ENCODE data around the gene PCP4.

Gene PCP4

GRCh38 chr21:39900911-39901310 is 33.7 kb downstream of the PCP4 start:
- Histone ChIP-seq H3K4ac (ENCODE audit: low read depth, low read length) (no peak overlapping the region), H3K18ac (ENCODE audit: low read length) (no peak overlapping the region), H4K8ac (ENCODE audit: low read depth, low read length) (no peak overlapping the region), H3K79me1 (ENCODE audit: low read length) (no peaks in the 10 kb centered on the region), H2BK15ac (replicated peaks; ENCODE audit: low read depth) (no peak overlapping the region), H2BK5ac (ENCODE audit: low read length) (no peak overlapping the region), H3K4me3 (ENCODE audit: low read length) (no peak overlapping the region), H4K5ac (ENCODE audit: low read length) (no peak overlapping the region), H3K23ac (ENCODE audit: low read length) (no peak overlapping the region), H3K27ac (ENCODE audit: low read depth, low read length) (no peak overlapping the region), H3K36me3 (ENCODE audit: control insufficient read depth, insufficient read depth, low read length) (no peaks in the 10 kb centered on the region), H3K4me1 (ENCODE audit: control insufficient read depth, low read depth, low read length) (no peaks in the 10 kb centered on the region), H3K9ac (ENCODE audit: low read length) (no peak overlapping the region), H3K4me2 (ENCODE audit: low read length) (no peak overlapping the region), H2AK5ac (ENCODE audit: low read length) (no peak overlapping the region), H3K27me3 (ENCODE audit: insufficient read depth, low read length, poor library complexity) (no peaks in the 10 kb centered on the region), H2BK120ac (ENCODE audit: low read depth, low read length) (no peak overlapping the region), H3K56ac (ENCODE audit: low read length) (no peak overlapping the region), H3K79me2 (ENCODE audit: control insufficient read depth, insufficient read depth, low read length) (no peaks in the 10 kb centered on the region)
- no peak for DNase-seq

DNA sequence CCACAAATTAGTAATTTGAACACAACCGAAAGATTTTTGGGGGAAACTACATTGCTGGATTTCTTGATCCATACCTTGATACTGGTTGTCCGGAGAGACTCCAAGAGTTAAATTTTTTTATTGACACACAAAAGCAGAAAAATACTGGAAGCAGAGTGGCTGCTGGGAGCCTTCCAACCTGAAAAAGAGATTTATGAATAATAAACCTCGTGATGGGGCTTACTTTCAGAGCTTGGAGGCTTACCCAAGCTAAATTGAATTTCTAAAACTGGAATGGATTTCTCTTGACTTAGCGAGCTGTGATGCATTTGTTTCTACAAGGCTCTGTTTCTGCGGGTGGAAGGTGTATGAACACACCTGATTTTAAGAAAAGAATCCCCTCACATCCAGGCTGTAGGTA is 35.7 kb downstream of the PCP4 start:
- H3K56ac ChIP-seq (ENCODE audit: low read length): no peak overlapping the region
- no peak overlapping the region for H2AK5ac ChIP-seq (ENCODE audit: low read length)
- no peaks in the 10 kb centered on the region for H3K27me3 ChIP-seq (ENCODE audit: insufficient read depth, low read length, poor library complexity)
- H4K8ac ChIP-seq (ENCODE audit: low read depth, low read length): no peak overlapping the region
- no peaks in the 10 kb centered on the region for H3K36me3 ChIP-seq (ENCODE audit: control insufficient read depth, insufficient read depth, low read length)
- H4K5ac ChIP-seq (ENCODE audit: low read length): no peak overlapping the region
- H3K18ac ChIP-seq (ENCODE audit: low read length): no peak overlapping the region
- H3K4me2 ChIP-seq (ENCODE audit: low read length): no peak overlapping the region
- no peak overlapping the region for H3K4me3 ChIP-seq (ENCODE audit: low read length)
- no peak overlapping the region for H3K27ac ChIP-seq (ENCODE audit: low read depth, low read length)
- WGBS (ENCODE audit: extremely low coverage, insufficient coverage, low lambda C conversion rate): no CpG with 5 or more reads among the region's 5 CpGs
- no peaks in the 10 kb centered on the region for H3K79me1 ChIP-seq (ENCODE audit: low read length)
- no peak overlapping the region for H3K23ac ChIP-seq (ENCODE audit: low read length)
- no peak overlapping the region for H2BK5ac ChIP-seq (ENCODE audit: low read length)
- H3K79me2 ChIP-seq (ENCODE audit: control insufficient read depth, insufficient read depth, low read length): no peaks in the 10 kb centered on the region
- no peak overlapping the region for H3K4ac ChIP-seq (ENCODE audit: low read depth, low read length)
- DNase-seq: no peak
- H2BK120ac ChIP-seq (ENCODE audit: low read depth, low read length): no peak overlapping the region
- H3K4me1 ChIP-seq (ENCODE audit: control insufficient read depth, low read depth, low read length): no peaks in the 10 kb centered on the region
- H2BK15ac ChIP-seq (replicated peaks; ENCODE audit: low read depth): no peak overlapping the region
- no peak overlapping the region for H3K9ac ChIP-seq (ENCODE audit: low read length)

- H3K4me2 ChIP-seq (ENCODE audit: low read length): no peak overlapping the region
- H3K4ac ChIP-seq (ENCODE audit: low read depth, low read length): no peak overlapping the region
- H2BK5ac ChIP-seq (ENCODE audit: low read length): no peak overlapping the region
- H2BK120ac ChIP-seq (ENCODE audit: low read depth, low read length): no peak overlapping the region
- H2AK5ac ChIP-seq (ENCODE audit: low read length): no peak overlapping the region
- H3K79me1 ChIP-seq (ENCODE audit: low read length): no peaks in the 10 kb centered on the region
- no CpG with 5 or more reads among the region's 3 CpGs for WGBS (ENCODE audit: extremely low coverage, insufficient coverage, low lambda C conversion rate)
- H4K5ac ChIP-seq (ENCODE audit: low read length): no peak overlapping the region
- H3K36me3 ChIP-seq (ENCODE audit: control insufficient read depth, insufficient read depth, low read length): no peaks in the 10 kb centered on the region
- DNase-seq: no peak
- H3K56ac ChIP-seq (ENCODE audit: low read length): no peak overlapping the region
- H3K23ac ChIP-seq (ENCODE audit: low read length): no peak overlapping the region
- H3K18ac ChIP-seq (ENCODE audit: low read length): no peak overlapping the region
- H3K4me3 ChIP-seq (ENCODE audit: low read length): no peak overlapping the region
- H3K79me2 ChIP-seq (ENCODE audit: control insufficient read depth, insufficient read depth, low read length): no peaks in the 10 kb centered on the region
- H2BK15ac ChIP-seq (replicated peaks; ENCODE audit: low read depth): no peak overlapping the region
- no peak overlapping the region for H3K9ac ChIP-seq (ENCODE audit: low read length)
- no peak overlapping the region for H3K27ac ChIP-seq (ENCODE audit: low read depth, low read length)
- H3K27me3 ChIP-seq (ENCODE audit: insufficient read depth, low read length, poor library complexity): no peaks in the 10 kb centered on the region
- no peaks in the 10 kb centered on the region for H3K4me1 ChIP-seq (ENCODE audit: control insufficient read depth, low read depth, low read length)
- H4K8ac ChIP-seq (ENCODE audit: low read depth, low read length): no peak overlapping the region
Observed at GRCh38 chr21:39904457-39904856, 37.2 kb downstream of the PCP4 start.

DNA sequence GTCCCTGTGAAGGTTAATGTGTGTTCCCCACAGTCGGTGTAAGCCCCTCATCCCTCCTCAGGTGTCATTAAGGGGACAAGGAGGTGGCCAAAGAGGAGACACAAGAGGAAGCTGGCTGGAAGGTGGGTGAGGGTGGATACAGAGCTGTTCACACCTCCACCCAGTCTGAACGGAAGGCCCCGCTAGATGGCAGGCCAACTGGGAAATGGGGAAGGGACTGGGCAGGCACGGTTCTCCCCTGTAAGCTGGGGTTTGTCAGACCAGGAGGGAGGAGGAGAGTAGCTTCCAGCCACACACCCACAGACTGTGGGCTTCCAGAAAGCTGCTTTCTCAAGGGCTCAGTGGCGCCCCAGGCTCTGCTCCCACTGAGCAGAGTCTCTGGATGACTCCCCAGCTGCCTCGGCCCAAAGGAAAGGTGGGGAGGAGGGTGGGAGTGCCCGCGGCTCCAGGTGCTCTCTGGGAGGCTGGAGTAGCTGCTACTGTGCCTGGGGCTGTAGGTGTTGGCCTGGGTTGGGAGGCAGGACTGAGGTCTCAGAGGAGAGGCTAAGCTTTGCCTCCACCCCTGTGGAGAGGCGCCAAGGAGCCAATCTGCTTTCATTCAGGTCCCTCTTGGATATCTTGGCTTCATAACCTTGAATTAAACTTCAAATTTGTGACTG is 41.2 kb downstream of the PCP4 start:
- no peak overlapping the region for H3K56ac ChIP-seq (ENCODE audit: low read length)
- H3K79me2 ChIP-seq (ENCODE audit: control insufficient read depth, insufficient read depth, low read length): no peaks in the 10 kb centered on the region
- H3K79me1 ChIP-seq (ENCODE audit: low read length): no peaks in the 10 kb centered on the region
- H3K18ac ChIP-seq (ENCODE audit: low read length): no peak overlapping the region
- no peak overlapping the region for H3K23ac ChIP-seq (ENCODE audit: low read length)
- no peak overlapping the region for H2BK5ac ChIP-seq (ENCODE audit: low read length)
- no peaks in the 10 kb centered on the region for H3K36me3 ChIP-seq (ENCODE audit: control insufficient read depth, insufficient read depth, low read length)
- no peak overlapping the region for H3K4me3 ChIP-seq (ENCODE audit: low read length)
- no CpG with 5 or more reads among the region's 9 CpGs for WGBS (ENCODE audit: extremely low coverage, insufficient coverage, low lambda C conversion rate)
- DNase-seq: peak; percentile 59
- no peak overlapping the region for H3K27ac ChIP-seq (ENCODE audit: low read depth, low read length)
- no peak overlapping the region for H4K5ac ChIP-seq (ENCODE audit: low read length)
- no peak overlapping the region for H2BK15ac ChIP-seq (replicated peaks; ENCODE audit: low read depth)
- no peak overlapping the region for H2AK5ac ChIP-seq (ENCODE audit: low read length)
- no peaks in the 10 kb centered on the region for H3K4me1 ChIP-seq (ENCODE audit: control insufficient read depth, low read depth, low read length)
- no peak overlapping the region for H3K9ac ChIP-seq (ENCODE audit: low read length)
- no peak overlapping the region for H4K8ac ChIP-seq (ENCODE audit: low read depth, low read length)
- H3K27me3 ChIP-seq (ENCODE audit: insufficient read depth, low read length, poor library complexity): no peaks in the 10 kb centered on the region
- no peak overlapping the region for H2BK120ac ChIP-seq (ENCODE audit: low read depth, low read length)
- no peak overlapping the region for H3K4me2 ChIP-seq (ENCODE audit: low read length)
- no peak overlapping the region for H3K4ac ChIP-seq (ENCODE audit: low read depth, low read length)

GRCh38 chr21:39911286-39912199 is 44.3 kb downstream of the PCP4 start:
- no peak overlapping the region for H3K4ac ChIP-seq (ENCODE audit: low read depth, low read length)
- no peaks in the 10 kb centered on the region for H3K79me1 ChIP-seq (ENCODE audit: low read length)
- H4K8ac ChIP-seq (ENCODE audit: low read depth, low read length): no peak overlapping the region
- peak; percentile 43 for DNase-seq
- H2AK5ac ChIP-seq (ENCODE audit: low read length): no peak overlapping the region
- no peak overlapping the region for H2BK120ac ChIP-seq (ENCODE audit: low read depth, low read length)
- H3K36me3 ChIP-seq (ENCODE audit: control insufficient read depth, insufficient read depth, low read length): no peaks in the 10 kb centered on the region
- no CpG with 5 or more reads among the region's 10 CpGs for WGBS (ENCODE audit: extremely low coverage, insufficient coverage, low lambda C conversion rate)
- no peak overlapping the region for H3K23ac ChIP-seq (ENCODE audit: low read length)
- H3K27me3 ChIP-seq (ENCODE audit: insufficient read depth, low read length, poor library complexity): no peaks in the 10 kb centered on the region
- no peaks in the 10 kb centered on the region for H3K79me2 ChIP-seq (ENCODE audit: control insufficient read depth, insufficient read depth, low read length)
- H3K9ac ChIP-seq (ENCODE audit: low read length): no peak overlapping the region
- no peak overlapping the region for H2BK15ac ChIP-seq (replicated peaks; ENCODE audit: low read depth)
- H2BK5ac ChIP-seq (ENCODE audit: low read length): no peak overlapping the region
- H4K5ac ChIP-seq (ENCODE audit: low read length): no peak overlapping the region
- H3K4me1 ChIP-seq (ENCODE audit: control insufficient read depth, low read depth, low read length): no peaks in the 10 kb centered on the region
- H3K56ac ChIP-seq (ENCODE audit: low read length): no peak overlapping the region
- H3K18ac ChIP-seq (ENCODE audit: low read length): no peak overlapping the region
- H3K27ac ChIP-seq (ENCODE audit: low read depth, low read length): no peak overlapping the region
- H3K4me2 ChIP-seq (ENCODE audit: low read length): no peak overlapping the region
- H3K4me3 ChIP-seq (ENCODE audit: low read length): no peak overlapping the region

All from mesendoderm (in vitro differentiated cells).